OCI-LY1 (cell line): Measurements from ENCODE around the gene EIF2B4.
A peak's percentile ranks its signal among the peaks of the same experiment; 100 is the strongest.

ENCODE experiments used
- H2AFZ ChIP-seq: fragments of 200-600 bp; sonication (generic), shearing (Covaris generic); 2 replicates; pipeline ENCODE4 v1.6.0; 2014; ENCODE audit warnings: antibody characterized with exemption, mild to moderate bottlenecking, low read length
- H3F3A ChIP-seq: fragments of 200-600 bp; sonication (generic), shearing (Covaris generic); 2 replicates; pipeline ENCODE4 v1.6.0; 2014; ENCODE audit warnings: mild to moderate bottlenecking, antibody characterized with exemption, low read length, moderate library complexity; ENCODE audit not compliant: insufficient read depth
- H3K27ac ChIP-seq: fragments of 200-600 bp; sonication (generic); 2 replicates; pipeline ENCODE4 v1.5.1; 2014; ENCODE audit warnings: low read length, mixed run types, mild to moderate bottlenecking, low read depth; ENCODE audit not compliant: poor library complexity, severe bottlenecking
- H3K27me3 ChIP-seq: fragments of 200-600 bp; sonication (generic); 2 replicates; pipeline ENCODE4 v1.6.0; 2014; ENCODE audit warnings: antibody characterized with exemption, mild to moderate bottlenecking, low read length, moderate library complexity; ENCODE audit not compliant: insufficient read depth
- H3K36me3 ChIP-seq: fragments of 200-600 bp; sonication (generic); 2 replicates; pipeline ENCODE4 v1.6.1; 2014; ENCODE audit warnings: mild to moderate bottlenecking, antibody characterized with exemption, low read length, moderate library complexity, mixed read lengths; ENCODE audit not compliant: insufficient read depth
- H3K4me1 ChIP-seq: fragments of 200-600 bp; sonication (generic); 2 replicates; pipeline ENCODE4 v1.5.1; 2014; ENCODE audit warnings: mild to moderate bottlenecking, low read length, moderate library complexity; ENCODE audit not compliant: insufficient read depth, severe bottlenecking
- H3K4me2 ChIP-seq: fragments of 200-600 bp; sonication (generic), shearing (Covaris generic); 2 replicates; pipeline ENCODE4 v1.6.1; 2014; ENCODE audit warnings: low read length
- H3K4me3 ChIP-seq: fragments of 200-600 bp; sonication (generic); 2 replicates; pipeline ENCODE4 v1.5.1; 2014; ENCODE audit warnings: low read length, low read depth, mild to moderate bottlenecking, mixed read lengths; ENCODE audit not compliant: poor library complexity, severe bottlenecking
- H3K79me2 ChIP-seq: fragments of 200-600 bp; shearing (Covaris generic); 2 replicates; pipeline ENCODE4 v1.6.1; 2016; ENCODE audit warnings: mixed run types, low read length, mixed read lengths; ENCODE audit not compliant: insufficient read depth
- H3K9ac ChIP-seq: fragments of 200-600 bp; sonication (generic), shearing (Covaris generic); 2 replicates; pipeline ENCODE4 v1.6.1; 2014; ENCODE audit warnings: mild to moderate bottlenecking, low read length, mixed read lengths
- H3K9me2 ChIP-seq: fragments of 200-600 bp; sonication (generic), shearing (Covaris generic); 2 replicates; pipeline ENCODE4 v1.6.1; 2014; ENCODE audit warnings: low read depth, mild to moderate bottlenecking, low read length, mixed read lengths
- H3K9me3 ChIP-seq: fragments of 200-600 bp; shearing (Covaris generic); 2 replicates; pipeline ENCODE4 v1.6.1; 2014; ENCODE audit warnings: low read length, mixed read lengths
- H4K20me1 ChIP-seq: fragments of 200-600 bp; sonication (generic), shearing (Covaris generic); 2 replicates; pipeline ENCODE4 v1.6.0; 2016; ENCODE audit warnings: mild to moderate bottlenecking, low read length; ENCODE audit not compliant: insufficient read depth
- CTCF ChIP-seq: fragments of 200-600 bp; sonication (generic), shearing (Covaris generic); IDR thresholded peaks from 2 replicates; pipeline ENCODE4 v1.5.1; 2017; ENCODE audit warnings: mild to moderate bottlenecking, antibody characterized with exemption, low read length, moderate library complexity, mixed read lengths
- EZH2 ChIP-seq: fragments of 200-600 bp; sonication (generic), shearing (Covaris generic); IDR thresholded peaks from 2 replicates; pipeline ENCODE4 v1.8.0; 2017; ENCODE audit warnings: borderline replicate concordance, mixed run types, mild to moderate bottlenecking, antibody characterized with exemption, low read length, moderate library complexity, mixed read lengths

Gene EIF2B4

DNA sequence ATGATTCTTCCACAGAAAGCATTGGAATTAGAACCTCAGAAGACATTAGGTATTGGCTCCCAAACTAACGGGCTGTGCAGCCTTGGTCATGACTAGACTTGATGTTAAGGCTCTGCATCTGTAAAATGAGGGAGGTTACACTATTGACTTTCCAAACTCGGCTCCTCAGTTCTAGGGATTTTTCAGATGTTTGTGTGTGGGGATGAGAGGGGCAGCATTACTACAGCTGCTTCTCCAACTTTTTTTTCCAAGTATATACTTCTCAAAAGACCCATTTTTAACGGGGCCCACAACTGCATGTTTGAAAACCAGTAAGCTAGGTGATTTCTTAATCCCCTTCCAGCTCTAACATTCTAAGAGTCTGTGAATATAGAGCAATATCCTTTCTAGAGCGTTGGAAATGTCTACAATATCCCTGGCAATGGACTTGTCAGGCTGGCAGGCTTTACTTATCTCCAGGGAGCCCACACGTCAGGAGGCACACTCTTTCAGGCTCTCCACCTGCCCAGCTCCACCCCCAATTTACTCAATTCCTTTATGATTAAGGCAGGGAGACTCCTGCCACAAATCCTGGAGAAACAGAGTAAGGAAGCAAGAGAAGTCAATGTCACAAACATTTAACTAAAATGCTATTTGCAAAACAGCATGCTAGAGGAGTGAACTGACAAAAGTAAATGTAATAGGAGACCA, 46.4 kb downstream of the EIF2B4 start:
- H3K4me1 ChIP-seq, result peaks cover 21% of the 10 kb centered on the region
- peak overlapping the region; percentile 99 for H3K4me2 ChIP-seq
- no peaks in the 10 kb centered on the region for H4K20me1 ChIP-seq
- H3K9ac ChIP-seq, result peak overlapping the region; percentile 100
- H3K79me2 ChIP-seq, result peaks cover 3% of the 10 kb centered on the region; the same call in 1 of the 2 replicates
- TF ChIP-seq EZH2, result no peak
- TF ChIP-seq CTCF, result no peak
- H3K4me3 ChIP-seq, result peak overlapping the region; percentile 97
- H3K27ac ChIP-seq, result peak overlapping the region; percentile 74
- H3F3A ChIP-seq, result peaks cover 5% of the 10 kb centered on the region
- H3K27me3 ChIP-seq, result no peaks in the 10 kb centered on the region
- peaks cover 32% of the 10 kb centered on the region for H3K36me3 ChIP-seq
- H3K9me2 ChIP-seq, result no peaks in the 10 kb centered on the region
- no peak overlapping the region for H2AFZ ChIP-seq
- no peaks in the 10 kb centered on the region for H3K9me3 ChIP-seq

DNA sequence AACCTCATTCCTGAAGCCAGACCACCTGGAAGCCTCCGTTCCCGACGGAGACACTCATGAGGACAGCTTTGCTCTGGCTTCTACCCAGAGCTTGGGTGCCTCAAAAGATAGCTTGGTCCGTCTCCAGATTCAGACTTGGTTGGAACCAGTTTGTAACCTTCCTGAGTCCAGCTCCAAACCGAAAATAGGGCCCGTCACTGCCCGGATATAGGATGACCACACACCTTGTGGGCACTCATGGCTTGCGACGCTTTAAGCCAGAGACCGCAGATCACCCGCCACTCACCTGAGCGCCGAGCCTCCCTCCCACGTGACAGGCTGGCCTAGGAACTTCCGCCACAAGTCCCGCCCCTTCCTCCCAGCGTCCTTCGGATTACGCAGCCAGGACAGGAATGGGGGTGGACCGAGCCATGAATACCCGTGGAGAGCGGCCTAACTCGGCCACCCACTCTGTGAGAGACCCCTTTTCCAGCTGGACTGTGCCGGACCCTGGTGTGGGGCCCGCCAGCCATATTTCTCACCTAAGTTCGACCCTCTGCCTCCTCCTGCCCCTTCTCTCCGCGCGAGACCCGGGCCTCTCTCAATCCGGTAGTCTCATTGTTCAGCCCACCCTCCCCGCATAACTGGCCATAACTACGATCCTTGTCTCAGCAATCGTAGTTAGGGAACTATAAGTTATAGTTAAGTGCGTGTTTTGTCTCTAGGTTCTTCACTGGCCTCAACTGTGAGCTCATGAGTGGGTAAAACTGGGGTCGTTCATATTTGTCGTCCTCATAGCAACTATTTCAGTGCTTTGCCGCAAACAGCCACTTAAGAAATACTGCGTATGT, 47.2 kb downstream of the EIF2B4 start, which contains the start of gene MPV17:
Gene MPV17 (minus strand): TSS at position 332 of the 830 bp plus-strand sequence. CDS start 580 bp downstream, outside the sequence.
- Histone ChIP-seq H3K79me2 (peaks cover 3% of the 10 kb centered on the region; the same call in 1 of the 2 replicates), H3K27ac (peak within 1 kb of the TSS; percentile 74), H3K27me3 (no peaks in the 10 kb centered on the region), H3K9ac (peak within 1 kb of the TSS; percentile 100), H3K4me3 (peak within 1 kb of the TSS; percentile 97), H2AFZ (no peak within 1 kb of the TSS), H3K9me2 (no peaks in the 10 kb centered on the region), H3K9me3 (no peaks in the 10 kb centered on the region), H4K20me1 (no peaks in the 10 kb centered on the region), H3K4me2 (peak within 1 kb of the TSS; percentile 99), H3F3A (peaks cover 5% of the 10 kb centered on the region), H3K4me1 (peaks cover 21% of the 10 kb centered on the region), H3K36me3 (peaks cover 25% of the 10 kb centered on the region)
- TF ChIP-seq CTCF, result no peak

DNA sequence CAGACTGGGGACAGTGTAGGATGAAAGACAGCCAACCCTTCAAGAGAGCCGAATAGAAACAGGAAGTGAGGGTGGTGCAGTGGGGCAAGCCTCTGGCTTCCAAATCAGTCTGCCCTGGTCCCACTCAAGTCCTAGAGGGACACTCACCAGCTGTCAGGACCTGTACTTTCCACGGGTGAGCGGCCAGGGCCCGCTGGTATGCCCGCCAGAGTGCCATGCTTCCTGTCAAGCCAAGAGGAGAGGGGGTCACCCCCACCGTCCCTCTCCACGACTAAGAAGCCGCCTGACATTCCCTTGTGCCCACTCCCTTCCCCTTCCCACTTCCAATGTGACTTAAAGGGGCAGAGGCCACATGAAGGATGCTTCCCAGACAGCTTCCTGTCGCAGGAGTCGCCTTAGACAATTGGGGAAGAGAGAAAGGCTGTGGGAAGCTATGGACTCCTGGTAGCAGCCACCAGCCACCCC, 47.8 kb downstream of the EIF2B4 start:
- Histone ChIP-seq H3K9me3 (no peaks in the 10 kb centered on the region), H3K36me3 (peaks cover 20% of the 10 kb centered on the region), H2AFZ (no peak overlapping the region), H3K27ac (peak overlapping the region; percentile 74), H3K9ac (peak overlapping the region; percentile 100), H4K20me1 (no peaks in the 10 kb centered on the region), H3F3A (peaks cover 5% of the 10 kb centered on the region), H3K4me3 (peak overlapping the region; percentile 97), H3K4me1 (peaks cover 21% of the 10 kb centered on the region), H3K4me2 (peak overlapping the region; percentile 99), H3K79me2 (peaks cover 3% of the 10 kb centered on the region; the same call in 1 of the 2 replicates), H3K27me3 (no peaks in the 10 kb centered on the region), H3K9me2 (no peaks in the 10 kb centered on the region)
- no peak for TF ChIP-seq EZH2
